NB4 (cell line): ENCODE results near the gene ZNF330.

ENCODE experiments used
- CTCF ChIP-seq: IDR thresholded peaks from one replicate; pipeline ENCODE4 v1.5.1; 2012; ENCODE audit warnings: low read depth, low read length
- MYC ChIP-seq: IDR thresholded peaks from 2 replicates; pipeline ENCODE4 v1.6.1; 2011; ENCODE audit warnings: low read depth, low read length
- POLR2A ChIP-seq: IDR thresholded peaks from 2 replicates; pipeline ENCODE4 v1.6.1; 2011; ENCODE audit warnings: mild to moderate bottlenecking; ENCODE audit not compliant: insufficient read length; ENCODE audit errors: extremely low read depth
- TF ChIP-seq, protein P1 (sequence below): IDR thresholded peaks from 2 replicates; pipeline ENCODE4 v1.6.1; 2011; ENCODE audit warnings: low read depth, low read length

- TF ChIP-seq CTCF (no peak), POLR2A (no peak), MYC (no peak)
- TF ChIP-seq, protein P1, sequence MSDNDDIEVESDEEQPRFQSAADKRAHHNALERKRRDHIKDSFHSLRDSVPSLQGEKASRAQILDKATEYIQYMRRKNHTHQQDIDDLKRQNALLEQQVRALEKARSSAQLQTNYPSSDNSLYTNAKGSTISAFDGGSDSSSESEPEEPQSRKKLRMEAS, result no peak
Measured at GRCh38 chr4:141180991-141181761, 39.5 kb upstream of the ZNF330 start.
